HG03460 (cell line): Measurements from ENCODE around the gene PTPRO.

Experiments used
- ATAC-seq: cut with Tn5 transposase; IDR thresholded peaks from one replicate; pipeline ENCODE4 v1.9.1; 2021; ENCODE audit not compliant: unreplicated experiment

Gene PTPRO

DNA sequence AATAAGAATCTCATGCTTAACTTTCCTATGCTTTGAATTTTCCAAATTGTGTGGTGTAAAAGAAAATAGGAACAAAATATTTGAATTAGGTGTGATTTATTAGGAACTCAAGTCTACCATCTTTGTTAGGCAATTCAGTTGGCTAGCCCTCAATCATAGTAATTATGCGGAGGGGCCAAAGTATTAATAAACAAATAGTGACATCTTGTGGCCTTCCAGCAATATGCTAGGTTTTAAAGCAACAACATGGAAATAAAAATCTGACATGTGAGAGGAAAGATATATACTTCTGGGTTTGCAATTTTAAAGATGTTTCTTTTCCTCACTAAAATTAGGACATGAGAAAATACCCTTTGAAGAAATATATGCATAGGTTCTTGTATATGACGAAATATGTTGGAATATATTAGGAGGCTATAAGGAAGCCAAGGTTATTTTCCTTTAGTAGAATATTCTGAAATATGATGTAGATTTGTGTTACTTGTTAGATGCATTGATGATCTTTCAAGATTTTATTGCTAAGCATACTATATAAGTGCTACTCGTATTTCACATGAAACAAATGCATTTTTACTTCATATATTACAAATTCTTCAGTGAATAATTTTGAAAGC lies 200.4 kb downstream of the PTPRO start:
- no peak for ATAC-seq

DNA sequence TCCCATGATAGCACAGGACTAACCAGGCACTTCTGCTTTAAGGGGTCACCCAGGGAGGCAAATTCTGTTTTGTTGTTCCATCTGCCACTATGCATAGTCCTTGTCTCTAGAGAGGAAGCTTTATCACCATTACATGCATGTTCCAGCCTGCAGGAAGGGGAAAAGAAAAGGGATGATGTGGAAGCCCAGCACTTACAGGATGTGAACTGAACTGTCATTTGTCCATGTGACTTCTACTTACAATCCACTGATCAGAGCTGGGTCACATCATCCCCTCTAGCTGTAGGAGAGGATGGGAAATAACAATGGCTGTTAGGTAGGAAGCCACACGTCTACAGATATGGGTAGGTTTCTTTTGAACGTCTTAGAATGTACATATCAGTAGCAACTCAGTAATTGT lies 203.1 kb downstream of the PTPRO start:
- no peak for ATAC-seq

DNA sequence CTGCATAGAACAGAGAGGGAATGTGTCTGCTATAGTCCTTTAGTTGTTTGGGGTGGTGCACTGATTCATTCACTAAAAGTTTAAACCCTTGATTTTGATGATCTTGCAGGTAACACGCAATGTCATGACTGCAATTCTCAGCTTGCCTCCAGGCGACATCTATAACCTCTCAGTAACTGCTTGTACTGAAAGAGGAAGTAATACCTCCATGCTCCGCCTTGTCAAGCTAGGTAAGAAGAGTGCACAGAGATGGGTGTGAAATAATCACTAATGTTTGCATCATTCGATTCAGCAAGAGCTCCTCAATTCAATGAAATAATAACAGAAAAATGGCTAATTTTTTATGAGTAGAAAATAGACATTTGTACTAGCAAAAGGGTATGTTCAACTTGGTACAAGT lies 203.7 kb downstream of the PTPRO start:
- ATAC-seq, result peak; percentile 99

DNA sequence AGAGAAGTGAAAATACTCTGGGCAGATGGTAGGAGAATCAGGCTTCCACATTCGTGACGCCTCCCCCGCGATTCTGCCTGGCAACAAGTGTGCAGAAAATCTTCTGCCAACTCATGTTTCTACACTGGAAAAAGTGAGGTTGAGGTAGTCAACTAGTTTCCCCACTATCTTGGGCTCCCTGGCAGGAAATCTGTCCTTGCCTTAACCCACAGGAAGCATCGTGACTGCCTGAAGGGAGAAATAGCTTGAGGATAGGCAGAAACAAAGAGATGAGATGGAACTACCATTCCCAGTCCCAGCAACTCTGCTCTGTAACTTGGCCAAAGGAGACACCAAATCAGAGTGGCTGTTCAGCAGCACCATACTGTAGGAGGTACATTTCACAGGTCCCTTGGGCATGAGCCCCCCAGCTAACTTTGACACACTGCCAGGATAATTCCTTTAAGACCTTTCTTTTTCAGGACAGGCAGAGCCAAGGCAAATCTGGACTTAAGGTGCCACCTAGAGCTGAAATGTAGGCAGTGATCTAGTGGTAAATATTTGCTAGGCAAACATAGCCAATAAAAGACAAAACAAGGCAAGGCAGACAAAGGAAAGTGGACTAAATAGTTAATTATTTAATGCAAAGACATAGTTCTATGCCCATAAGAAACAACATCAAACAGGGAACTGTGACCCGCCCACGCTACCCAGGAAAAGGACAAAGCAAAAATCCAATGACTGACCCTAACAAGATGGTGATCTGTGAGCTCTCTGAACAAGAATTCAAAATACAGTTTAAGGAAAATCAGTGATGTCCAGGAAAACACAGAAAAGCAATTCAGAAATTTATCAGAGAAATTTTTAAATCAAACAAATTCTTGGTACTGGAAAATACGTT lies 205.1 kb downstream of the PTPRO start:
- ATAC-seq, result no peak

DNA sequence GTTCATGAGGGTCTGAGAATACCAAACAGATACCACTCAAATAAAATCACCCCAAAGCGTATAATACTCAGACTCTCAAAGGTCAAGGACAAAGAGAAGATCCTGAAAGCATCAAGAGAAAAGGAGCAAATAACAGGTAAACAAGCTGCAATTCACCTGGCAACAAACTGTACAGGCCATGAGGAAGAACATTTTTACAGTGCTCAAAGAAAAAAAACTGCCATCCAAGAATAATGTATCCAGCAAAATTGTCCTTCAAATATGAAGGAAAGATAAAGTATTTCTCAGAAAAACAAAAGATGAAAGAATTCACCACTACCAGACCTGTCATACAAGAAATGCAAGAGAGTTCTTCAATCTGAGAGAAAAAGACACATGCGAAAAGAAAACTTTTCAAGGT lies 206.4 kb downstream of the PTPRO start:
- no peak for ATAC-seq

DNA sequence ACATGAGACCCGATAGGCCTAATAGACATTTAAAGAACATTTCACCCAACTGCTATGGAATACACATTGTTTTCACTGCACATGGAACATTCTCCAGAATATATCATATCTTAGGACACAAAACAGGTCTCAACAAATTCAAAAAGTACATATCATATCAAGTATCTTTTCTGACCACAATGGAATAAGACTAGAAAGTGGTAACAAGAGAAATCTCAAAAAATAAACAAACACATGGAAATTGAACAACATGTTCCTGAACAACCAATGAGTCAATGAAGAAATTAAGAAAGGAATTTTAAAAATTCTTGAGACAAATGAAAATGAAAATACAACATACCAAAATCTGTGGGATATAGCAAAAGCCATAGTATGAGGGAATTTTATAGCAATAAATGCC lies 208.1 kb downstream of the PTPRO start:
- no peak for ATAC-seq

DNA sequence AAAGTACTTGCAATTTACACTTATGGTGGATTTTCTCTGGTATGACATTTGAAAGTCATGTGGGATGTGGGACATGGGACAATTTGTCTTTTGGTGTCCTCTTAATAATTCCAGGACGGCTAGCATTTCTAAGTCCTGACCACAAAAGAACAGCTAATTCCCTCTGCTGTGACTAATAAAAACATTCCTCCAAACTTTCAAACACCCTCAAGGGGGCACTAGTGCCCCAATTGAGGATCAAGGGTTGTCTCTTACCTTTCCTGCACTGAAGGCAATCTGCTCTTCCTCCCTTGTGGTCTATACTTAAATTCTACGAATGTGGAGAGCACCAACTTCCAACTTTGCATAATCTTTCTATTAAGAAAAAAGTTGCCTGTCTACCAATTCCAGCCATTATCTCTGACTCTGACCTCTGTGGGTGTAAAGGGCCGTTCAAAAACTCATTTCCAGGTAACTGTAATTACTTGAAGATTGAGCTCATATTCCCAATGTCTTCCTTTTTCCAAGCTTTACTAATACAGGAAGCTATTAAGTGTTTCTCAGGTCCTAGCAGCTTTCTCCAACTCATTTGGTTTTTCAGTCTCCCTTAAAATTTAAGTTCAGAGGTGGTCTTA lies 210.2 kb downstream of the PTPRO start:
- peak; percentile 78 for ATAC-seq

DNA sequence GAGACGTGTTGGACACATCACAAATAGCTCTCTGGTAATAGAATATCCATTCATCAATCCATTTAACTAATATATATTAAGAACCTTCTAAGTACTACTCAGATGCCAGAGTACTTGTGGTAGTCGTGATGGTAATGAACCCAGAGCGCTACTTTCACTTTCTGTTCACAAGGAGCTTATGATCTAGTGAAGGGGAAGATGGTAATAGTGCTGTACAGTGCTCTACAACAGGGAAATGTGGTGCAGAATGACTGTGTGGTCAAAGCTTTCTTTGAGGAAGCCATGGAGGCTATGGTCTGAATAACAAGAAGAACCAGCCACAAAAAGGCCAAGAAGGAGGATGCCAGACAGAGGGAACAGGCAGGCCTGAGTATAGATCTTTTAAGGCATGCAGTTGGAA lies 212.0 kb downstream of the PTPRO start:
- ATAC-seq, result peak; percentile 77

DNA sequence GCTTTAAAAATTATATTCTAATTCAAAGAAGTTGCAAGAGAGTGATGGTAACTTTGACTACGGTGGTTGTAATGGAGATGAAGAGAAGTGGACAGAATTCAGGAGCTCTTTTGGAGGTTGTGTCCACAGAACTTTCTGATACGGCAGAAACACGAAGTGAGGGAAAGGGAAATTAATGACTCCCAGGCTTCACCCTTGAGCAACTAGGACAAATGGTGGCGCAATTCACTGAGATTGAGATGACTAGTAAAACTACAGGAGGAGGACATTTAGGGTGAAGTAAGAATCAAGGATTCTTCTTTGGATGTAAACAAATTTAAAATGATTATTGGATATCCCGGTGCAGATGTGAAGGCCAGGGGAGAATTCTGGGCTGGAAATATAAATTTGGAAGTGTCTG lies 212.6 kb downstream of the PTPRO start:
- ATAC-seq, result no peak

DNA sequence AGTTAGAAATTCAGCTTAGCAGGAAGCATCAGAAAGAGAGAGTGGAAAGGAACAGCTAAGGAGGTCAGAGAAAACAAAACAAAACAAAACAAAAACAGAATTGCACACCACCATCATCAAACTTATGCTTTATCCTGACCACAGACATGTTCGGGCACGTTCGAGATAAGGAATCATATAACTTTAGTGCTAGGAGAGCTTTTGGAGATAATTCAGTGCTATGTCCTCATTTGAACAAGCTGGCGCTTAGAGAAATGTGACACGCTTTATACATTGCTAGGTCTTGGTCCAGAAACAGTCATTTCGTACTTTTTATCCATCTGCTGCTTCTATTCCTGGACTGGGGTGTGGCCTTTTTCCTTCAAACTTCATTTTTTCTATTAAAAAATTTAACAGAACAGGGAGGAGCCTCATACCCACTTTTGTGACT lies 213.1 kb downstream of the PTPRO start:
- no peak for ATAC-seq

DNA sequence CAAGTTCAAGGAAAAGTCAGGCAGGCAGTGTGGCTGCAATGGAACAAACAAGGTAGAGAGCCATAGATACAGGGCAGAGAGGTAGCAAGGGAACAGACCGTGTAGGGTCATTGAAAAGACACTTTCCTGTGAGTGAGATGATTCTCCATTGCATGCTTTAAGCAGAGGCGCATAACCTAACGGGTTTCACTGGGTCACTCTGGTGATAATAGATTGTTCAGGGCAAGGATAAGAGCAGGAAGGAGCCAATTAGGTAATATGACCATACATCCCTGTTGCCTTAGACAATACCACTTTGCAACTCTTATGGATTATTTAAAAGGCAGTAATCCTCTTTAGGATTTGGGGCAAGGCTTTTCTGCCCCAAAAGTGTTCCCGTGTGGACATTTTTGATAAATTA lies 214.1 kb downstream of the PTPRO start:
- ATAC-seq, result no peak

DNA sequence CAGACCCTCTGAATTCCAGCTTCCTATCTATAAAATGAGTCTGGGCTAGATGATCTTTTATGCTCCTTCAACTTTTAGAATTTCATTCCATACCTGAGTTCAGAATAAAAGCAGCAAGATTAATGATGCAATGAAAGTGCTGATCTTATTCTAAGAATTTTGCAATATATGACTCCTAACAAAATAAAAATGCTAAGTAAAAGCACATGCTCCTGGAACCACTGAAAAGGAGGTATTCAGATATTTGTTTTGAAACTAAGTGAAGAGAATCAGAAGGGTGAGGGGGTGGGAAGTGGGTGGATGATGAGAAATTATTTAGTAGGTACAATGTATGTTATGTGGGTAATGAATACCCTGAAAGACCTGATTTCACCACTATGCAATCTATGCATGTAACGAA lies 216.6 kb downstream of the PTPRO start:
- no peak for ATAC-seq

DNA sequence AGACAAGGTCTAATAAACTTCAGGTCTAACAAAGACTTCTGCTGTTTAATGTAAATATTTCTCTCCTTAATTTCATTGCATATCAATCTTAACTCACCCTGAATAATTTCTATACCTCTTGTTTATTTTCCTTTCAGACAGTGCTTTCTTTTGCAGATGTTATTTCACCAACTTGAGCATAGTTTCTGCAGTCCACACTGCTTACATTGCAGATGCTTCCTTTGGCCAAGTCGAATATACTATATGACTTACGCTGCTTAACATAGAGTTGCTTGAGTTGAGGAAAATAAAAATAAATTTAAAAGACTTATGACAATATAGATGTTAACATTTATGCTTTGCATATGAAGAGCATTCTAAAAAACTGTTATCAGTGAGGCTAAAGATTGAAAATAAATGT lies 217.7 kb downstream of the PTPRO start:
- ATAC-seq, result no peak

DNA sequence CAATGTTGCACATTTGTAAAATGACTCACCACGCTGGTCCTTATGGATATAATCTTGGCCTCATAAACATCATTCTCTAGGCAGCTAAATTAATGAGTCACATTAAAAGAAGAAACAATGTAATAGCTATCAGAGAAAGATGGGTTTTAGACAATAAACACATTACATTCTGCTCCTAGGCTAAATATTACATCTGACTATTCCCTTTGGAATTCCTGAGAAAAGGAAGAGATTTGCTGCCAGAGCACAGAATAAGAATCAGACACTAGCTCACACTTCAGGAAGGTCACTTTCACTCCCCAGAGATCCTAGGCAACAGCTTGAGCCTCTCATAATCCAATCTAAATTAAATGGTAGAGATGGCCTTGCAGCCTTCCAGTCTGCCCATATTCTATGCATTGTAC lies 218.2 kb downstream of the PTPRO start:
- ATAC-seq, result no peak

DNA sequence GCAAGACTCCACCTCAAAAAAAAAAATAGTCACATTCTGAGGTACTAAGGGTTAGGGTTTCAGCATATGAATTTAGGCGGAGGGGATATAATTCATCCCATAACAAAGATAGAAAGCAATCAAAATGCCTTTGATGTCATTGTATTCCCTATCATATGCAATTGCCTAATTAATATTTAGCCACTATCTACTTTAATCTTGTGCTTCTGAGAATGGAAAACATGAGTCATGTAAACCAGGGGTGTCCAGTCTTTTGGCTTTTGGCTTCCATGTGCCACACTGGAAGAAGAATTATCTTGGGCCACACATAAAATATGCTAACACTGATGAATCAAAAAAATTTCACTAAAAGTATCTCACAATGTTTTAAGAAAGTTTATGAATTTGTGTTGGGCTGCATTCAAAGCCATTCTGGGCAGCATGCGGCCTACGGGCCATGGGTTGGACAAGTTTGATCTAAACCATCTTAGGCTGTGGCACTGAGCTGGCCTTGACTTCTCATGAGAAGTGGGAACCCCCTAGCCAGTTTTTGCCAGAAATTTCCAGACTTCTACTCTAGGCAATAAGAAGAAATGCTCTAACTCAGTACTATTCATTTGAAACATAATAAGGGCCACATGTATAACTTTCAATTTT lies 219.8 kb downstream of the PTPRO start:
- no peak for ATAC-seq

DNA sequence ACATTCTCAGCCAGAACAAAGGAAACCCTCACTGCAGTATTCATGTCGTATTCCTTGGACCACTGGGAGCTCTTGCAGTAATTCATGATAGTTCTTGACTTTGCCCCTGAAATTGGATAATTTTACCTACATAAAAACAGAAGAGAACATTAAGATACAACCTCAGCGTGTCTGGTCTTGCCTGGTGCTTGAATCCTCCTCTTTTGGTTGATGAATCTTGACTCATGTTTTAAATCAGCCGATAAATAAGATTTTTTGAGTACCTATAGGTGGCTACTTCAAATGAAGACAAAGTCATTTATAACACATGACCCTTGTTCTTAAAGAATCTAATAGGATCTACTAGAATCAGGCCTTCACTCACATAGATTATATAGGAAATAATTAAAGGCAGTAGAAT lies 221.0 kb downstream of the PTPRO start:
- ATAC-seq, result no peak

DNA sequence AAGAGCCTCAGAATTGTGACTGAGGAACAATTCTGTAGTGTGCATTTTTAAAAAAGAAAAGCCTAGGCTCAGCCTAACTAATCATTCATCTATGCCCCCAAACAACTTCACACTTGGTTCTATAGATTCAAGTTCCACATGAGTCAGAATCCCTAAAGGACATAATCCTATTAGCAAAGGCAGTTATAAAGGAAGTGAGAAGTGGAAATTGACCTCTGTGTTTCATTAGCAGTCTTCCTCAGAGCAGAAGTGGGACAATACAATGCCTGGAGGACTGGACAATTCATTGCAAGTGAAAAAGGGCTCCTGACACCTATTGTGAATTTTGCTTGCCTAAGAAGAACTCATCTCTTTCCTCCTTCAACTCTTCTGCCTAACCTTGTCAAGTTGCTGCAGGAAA lies 222.3 kb downstream of the PTPRO start:
- no peak for ATAC-seq

DNA sequence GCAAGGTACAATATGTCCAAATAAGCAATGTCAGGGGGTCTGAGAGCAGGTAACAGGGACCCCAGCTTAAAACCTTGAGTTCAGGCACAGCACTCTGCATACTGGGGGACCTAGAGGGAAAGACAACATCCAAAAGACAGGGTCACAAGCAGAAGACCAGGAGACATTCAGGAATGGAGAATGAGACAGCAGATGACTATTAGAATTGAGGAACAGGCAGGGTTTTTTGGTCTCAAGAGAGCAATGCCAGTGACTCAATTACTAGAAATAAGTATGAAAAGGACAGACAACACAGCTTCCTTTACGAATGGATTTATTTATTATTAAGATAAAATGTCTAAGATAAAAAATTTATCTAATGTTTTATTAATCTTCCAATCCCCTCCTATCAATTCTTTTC lies 223.0 kb downstream of the PTPRO start:
- no peak for ATAC-seq

DNA sequence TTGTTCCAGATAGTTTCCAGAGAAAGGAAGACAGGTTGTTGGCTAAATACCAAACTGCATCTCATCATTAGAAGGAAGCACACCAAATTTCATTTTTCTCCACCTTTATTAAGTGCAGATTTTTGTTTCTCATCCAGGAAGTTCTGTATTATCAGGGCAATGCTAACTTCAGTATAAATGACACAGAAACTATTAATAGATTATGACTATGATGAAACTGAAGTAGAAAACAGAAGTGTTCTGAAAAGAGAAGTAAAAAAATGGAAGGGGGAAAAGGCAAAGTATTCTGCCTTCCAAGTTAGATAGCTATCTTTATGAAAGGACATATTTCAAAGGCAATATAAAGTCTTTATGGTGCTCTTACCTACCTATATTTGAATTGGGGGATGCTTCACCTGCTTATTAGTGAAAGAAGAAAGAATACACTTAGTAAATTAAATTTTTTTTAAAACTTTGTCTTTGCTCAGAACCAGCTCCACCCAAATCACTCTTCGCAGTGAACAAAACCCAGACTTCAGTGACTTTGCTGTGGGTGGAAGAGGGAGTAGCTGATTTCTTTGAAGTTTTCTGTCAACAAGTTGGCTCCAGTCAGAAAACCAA lies 223.9 kb downstream of the PTPRO start:
- peak; percentile 81 for ATAC-seq

DNA sequence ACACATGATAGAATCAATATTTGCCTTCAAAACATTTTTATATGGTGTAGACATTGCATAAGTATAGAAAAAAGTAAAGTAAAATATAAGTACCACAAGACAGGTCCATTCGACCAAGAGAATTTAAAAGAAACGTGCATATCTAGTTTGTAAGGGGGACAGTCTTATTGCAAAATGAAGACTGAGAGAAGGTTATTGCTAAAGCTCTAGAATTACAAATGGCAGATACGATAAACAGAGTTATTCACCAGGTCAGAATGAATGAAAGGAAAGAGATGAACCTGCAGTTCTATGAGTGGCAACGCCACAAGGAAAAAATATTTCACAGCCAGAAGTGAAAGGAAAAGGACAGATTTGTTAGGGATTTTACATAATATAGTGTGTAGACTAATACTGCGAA lies 224.8 kb downstream of the PTPRO start:
- no peak for ATAC-seq

DNA sequence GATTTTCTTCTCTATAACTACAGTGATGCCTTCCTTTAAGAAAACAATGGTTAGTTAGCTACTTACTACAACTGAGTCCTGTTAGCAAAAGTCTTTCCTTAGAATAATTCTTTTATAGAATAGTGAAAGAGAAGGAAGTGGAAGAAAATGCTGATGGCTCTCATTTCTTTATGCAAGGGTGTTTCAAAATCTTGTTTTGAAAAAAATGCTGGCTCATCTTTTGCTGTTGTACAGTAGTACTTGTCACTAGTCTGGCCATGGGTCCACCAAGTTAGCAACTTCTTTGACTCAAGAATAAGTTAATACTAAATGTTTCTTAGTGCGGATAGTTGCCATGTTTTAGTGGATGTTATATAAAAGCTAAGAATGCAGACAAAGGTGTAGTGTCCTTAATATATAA lies 225.4 kb downstream of the PTPRO start:
- no peak for ATAC-seq
